Esophagus muscularis mucosa (tissue), 4 donors: ENCODE measurements around the gene SAMD1. TPM values are rescaled to one million over a fixed set of nuclear protein-coding genes. Genes with fewer than 3 reads are reported as not detected.

ENCODE experiments used
- DNase-seq: peaks from one replicate; pipeline ENCODE4 v3.0.0-alpha.2; 2017; ENCODE audit errors: extremely low spot score
- H3K27ac ChIP-seq, 4 donors: fragments of 200-600 bp; sonication (generic); replicated peaks in 1 of 4; 1 replicate in 3 of 4; 2 replicates in 1 of 4; pipeline ENCODE4 v1.5.1; 2016 to 2019; ENCODE audit warnings: mild to moderate bottlenecking in 1 of 4
- H3K27me3 ChIP-seq, 4 donors: fragments of 200-600 bp; sonication (generic); one replicate each; pipeline versions ENCODE4 v1.5.1 to v1.6.0; 2016 to 2019
- H3K36me3 ChIP-seq, 4 donors: fragments of 200-600 bp; sonication (generic); one replicate each; pipeline ENCODE4 v1.5.1; 2016 to 2019
- H3K4me1 ChIP-seq, 4 donors: fragments of 200-600 bp; sonication (generic); one replicate each; pipeline ENCODE4 v1.5.1; 2016 to 2019
- H3K4me3 ChIP-seq, 4 donors: fragments of 200-600 bp; sonication (generic); 1 replicate in 2 of 4; 2 replicates in 2 of 4; pipeline ENCODE4 v1.5.1; 2016 to 2019; ENCODE audit warnings: mild to moderate bottlenecking in 4 of 4, moderate library complexity in 1 of 4
- H3K9me3 ChIP-seq, 4 donors: fragments of 200-600 bp; sonication (generic); 1 replicate in 3 of 4; 2 replicates in 1 of 4; pipeline ENCODE4 v1.5.1; 2016 to 2019
- CTCF ChIP-seq, 3 experiments: fragments of 200-600 bp in 2 of 3; fragments of 450-650 bp in 1 of 3; sonication (generic) in 2 of 3; IDR thresholded peaks; one replicate each; pipeline ENCODE4 v1.5.1; 2017 to 2019; ENCODE audit warnings: antibody characterized with exemption in 3 of 3, mild to moderate bottlenecking in 2 of 3, moderate library complexity in 1 of 3
- EP300 ChIP-seq: sonication (generic); formaldehyde crosslinking; IDR thresholded peaks from one replicate; pipeline ENCODE4 v1.6.1; 2017; ENCODE audit warnings: antibody characterized with exemption
- POLR2A ChIP-seq: fragments of 450-650 bp; IDR thresholded peaks from one replicate; pipeline ENCODE4 v1.6.1; 2017; ENCODE audit warnings: antibody characterized with exemption, moderate library complexity, mild to moderate bottlenecking, low read depth
- POLR2AphosphoS5 ChIP-seq, 2 donors: sonication (generic); formaldehyde crosslinking; IDR thresholded peaks; one replicate each; pipeline ENCODE4 v1.6.1; 2017; ENCODE audit warnings: antibody characterized with exemption in 2 of 2
- WGBS: methylation state at CpG from one replicate; pipeline ENCODE4 v1.1.5; 2018; 5-methylcytosine and 5-hydroxymethylcytosine counted together
- intact Hi-C: fragments of 100-400 bp; cut with DNase I; formaldehyde crosslinking; loops from one replicate; pipeline ENCODE4 v1.15.1; 2023
- total RNA-seq, 4 donors: library from RNA; depleted of rRNA; stranded (reverse); fragments of >200 nt; gene quantifications; one replicate each; pipeline versions ENCODE4 v1.1.0 to v1.2.1, GENCODE V29; 2016

SAMD1 gene
- total RNA-seq, 4 donors from 2014 or later: 24.1 to 75.6 (median 48.8) TPM

GRCh38 chr19:14066134-14066533, 24.4 kb downstream of the SAMD1 start:
- Histone ChIP-seq H3K9me3 (no peaks in the 10 kb centered on the region), H3K36me3 (no peaks in the 10 kb centered on the region), H3K27ac (no peak overlapping the region), H3K4me1 (no peaks in the 10 kb centered on the region), H3K27me3 (peaks cover 0 to 24% (median 2%) of the 10 kb centered on the region in 4 donors), H3K4me3 (no peak overlapping the region)
- intact Hi-C loops: no loop called here
- DNase-seq: no peak
- TF ChIP-seq POLR2A (no peak), EP300 (no peak), CTCF (IDR thresholded peaks at IDR 0.05) (no peak), POLR2AphosphoS5 (IDR thresholded peaks at IDR 0.05) (no peak)
- 71% methylated on average over 2 of the region's 2 CpGs for WGBS

GRCh38 chr19:14063105-14063504, 27.4 kb downstream of the SAMD1 start:
- TF ChIP-seq CTCF (IDR thresholded peaks at IDR 0.05) (no peak), POLR2AphosphoS5 (IDR thresholded peaks at IDR 0.05) (no peak), POLR2A (no peak), EP300 (no peak)
- Histone ChIP-seq H3K4me1 (peaks cover 0 to 16% (median 12%) of the 10 kb centered on the region in 4 donors), H3K9me3 (no peaks in the 10 kb centered on the region), H3K36me3 (no peaks in the 10 kb centered on the region), H3K27me3 (peaks cover 0 to 55% (median 21%) of the 10 kb centered on the region in 4 donors), H3K4me3 (no peak overlapping the region), H3K27ac (no peak overlapping the region)
- no peak for DNase-seq
- 62% methylated on average over 7 of the region's 7 CpGs for WGBS
- intact Hi-C loops: no loop called here

GRCh38 chr19:14062558-14062855, 28.0 kb downstream of the SAMD1 start:
- TF ChIP-seq EP300 (no peak), CTCF (IDR thresholded peaks at IDR 0.05) (no peak), POLR2AphosphoS5 (IDR thresholded peaks at IDR 0.05) (no peak), POLR2A (no peak)
- H3K36me3 ChIP-seq: no peaks in the 10 kb centered on the region
- no peak overlapping the region for H3K27ac ChIP-seq
- H3K4me3 ChIP-seq: no peak overlapping the region
- WGBS: 79% methylated on average over 5 of the region's 5 CpGs
- intact Hi-C loops: no loop called here
- H3K27me3 ChIP-seq: peaks cover 0 to 61% (median 23%) of the 10 kb centered on the region in 4 donors
- no peaks in the 10 kb centered on the region for H3K9me3 ChIP-seq
- DNase-seq: no peak
- peaks cover 5 to 22% (median 18%) of the 10 kb centered on the region in 4 donors for H3K4me1 ChIP-seq

GRCh38 chr19:14061751-14062557, 28.6 kb downstream of the SAMD1 start, which contains the start of gene PALM3:
Gene PALM3 (minus strand): TSS chr19:14062076. CDS start chr19:14061980, 96 bp downstream.
- DNase-seq: no peak
- H3K9me3 ChIP-seq: no peaks in the 10 kb centered on the region
- 81% methylated on average over 9 of the region's 19 CpGs for WGBS
- H3K4me1 ChIP-seq: peaks cover 5 to 27% (median 23%) of the 10 kb centered on the region in 4 donors
- H3K27ac ChIP-seq: no peak within 1 kb of the TSS
- TF ChIP-seq POLR2A (no peak), CTCF (IDR thresholded peaks at IDR 0.05) (no peak), POLR2AphosphoS5 (IDR thresholded peaks at IDR 0.05) (no peak), EP300 (no peak)
- no peaks in the 10 kb centered on the region for H3K36me3 ChIP-seq
- H3K4me3 ChIP-seq: no peak within 1 kb of the TSS
- H3K27me3 ChIP-seq: peaks cover 0 to 66% (median 23%) of the 10 kb centered on the region in 4 donors
- intact Hi-C loops: no loop called here
